Mesendoderm (in vitro differentiated cells): Measurements from ENCODE around the gene COX8C. TPM values are rescaled to one million over a fixed set of nuclear protein-coding genes. Genes with fewer than 3 reads are reported as not detected.
"Not testable (repeated sequence)": the region's sequence is repeated elsewhere in the genome, so short reads cannot be mapped to it uniquely, and the experiment has no call there.

Experiments
- DNase-seq: peaks from one replicate; pipeline ENCODE4 v3.0.0; 2013
- H2AK5ac ChIP-seq: 2 replicates; pipeline ENCODE4 v1.6.1; 2013; ENCODE audit warnings: low read length, inconsistent platforms
- H2BK120ac ChIP-seq: 2 replicates; pipeline ENCODE4 v1.6.1; 2013; ENCODE audit warnings: low read depth, mild to moderate bottlenecking, low read length, moderate library complexity, mixed read lengths
- H2BK15ac ChIP-seq: replicated peaks from 2 replicates; pipeline ENCODE4 v1.6.1; 2013; ENCODE audit warnings: low read depth, mild to moderate bottlenecking, moderate library complexity
- H2BK5ac ChIP-seq: 2 replicates; pipeline ENCODE4 v1.6.1; 2013; ENCODE audit warnings: low read length, inconsistent platforms
- H3K18ac ChIP-seq: 2 replicates; pipeline ENCODE4 v1.6.1; 2013; ENCODE audit warnings: mild to moderate bottlenecking, low read length, mixed read lengths
- H3K23ac ChIP-seq: one replicate; pipeline ENCODE4 v1.6.1; 2013; ENCODE audit warnings: low read length
- H3K27ac ChIP-seq: 2 replicates; pipeline ENCODE4 v1.5.1; 2013; ENCODE audit warnings: low read depth, mild to moderate bottlenecking, inconsistent platforms, low read length, moderate library complexity
- H3K27me3 ChIP-seq: 2 replicates; pipeline ENCODE4 v1.6.1; 2013; ENCODE audit warnings: low read length, control low read depth, mild to moderate bottlenecking, inconsistent platforms; ENCODE audit not compliant: insufficient read depth, poor library complexity
- H3K36me3 ChIP-seq: 2 replicates; pipeline ENCODE4 v1.6.1; 2013; ENCODE audit warnings: low read length, inconsistent platforms; ENCODE audit not compliant: control insufficient read depth, insufficient read depth
- H3K4ac ChIP-seq: one replicate; pipeline ENCODE4 v1.6.1; 2013; ENCODE audit warnings: low read depth, mild to moderate bottlenecking, low read length, moderate library complexity
- H3K4me1 ChIP-seq: 2 replicates; pipeline ENCODE4 v1.6.1; 2013; ENCODE audit warnings: low read depth, low read length, inconsistent platforms; ENCODE audit not compliant: control insufficient read depth
- H3K4me2 ChIP-seq: 2 replicates; pipeline ENCODE4 v1.6.1; 2013; ENCODE audit warnings: low read length
- H3K4me3 ChIP-seq: 2 replicates; pipeline ENCODE4 v1.5.1; 2013; ENCODE audit warnings: mild to moderate bottlenecking, low read length
- H3K56ac ChIP-seq: one replicate; pipeline ENCODE4 v1.6.1; 2013; ENCODE audit warnings: low read length
- H3K79me1 ChIP-seq: 2 replicates; pipeline ENCODE4 v1.6.1; 2013; ENCODE audit warnings: low read length, inconsistent platforms
- H3K79me2 ChIP-seq: 2 replicates; pipeline ENCODE4 v1.6.1; 2013; ENCODE audit warnings: mild to moderate bottlenecking, low read length; ENCODE audit not compliant: control insufficient read depth, insufficient read depth
- H3K9ac ChIP-seq: 2 replicates; pipeline ENCODE4 v1.6.1; 2013; ENCODE audit warnings: low read length, inconsistent platforms
- H4K5ac ChIP-seq: one replicate; pipeline ENCODE4 v1.6.1; 2013; ENCODE audit warnings: low read length
- H4K8ac ChIP-seq: one replicate; pipeline ENCODE4 v1.6.1; 2013; ENCODE audit warnings: low read depth, mild to moderate bottlenecking, control low read depth, low read length, moderate library complexity
- WGBS: extraction: QIAGEN DNeasy Blood & Tissue Kit; methylation state at CpG from one replicate; pipeline ENCODE4 v1.1.7; 2013; ENCODE audit warnings: low lambda C conversion rate, missing lambda C conversion rate; ENCODE audit not compliant: insufficient coverage; ENCODE audit errors: extremely low coverage; 5-methylcytosine and 5-hydroxymethylcytosine counted together
- small RNA-seq: library from polyadenylated mRNA; stranded (forward); fragments of <200 nt; extraction: miRNeasy Mini kit (QIAGEN cat#:217004); gene quantifications from one replicate; pipeline ENCODE3, GENCODE V24; 2013; ENCODE audit not compliant: insufficient read depth

COX8C gene

GRCh38 chr14:93381644-93382043, 34.7 kb downstream of the COX8C start:
- no peaks in the 10 kb centered on the region for H3K79me1 ChIP-seq
- H3K18ac ChIP-seq = no peak overlapping the region
- H3K27ac ChIP-seq = no peak overlapping the region
- WGBS = no CpG with 5 or more reads among the region's 1 CpG
- no peak overlapping the region for H4K5ac ChIP-seq
- H2AK5ac ChIP-seq = no peak overlapping the region
- H4K8ac ChIP-seq = no peak overlapping the region
- H3K4me3 ChIP-seq = no peak overlapping the region
- no peak overlapping the region for H2BK15ac ChIP-seq
- no peaks in the 10 kb centered on the region for H3K36me3 ChIP-seq
- H3K79me2 ChIP-seq = no peaks in the 10 kb centered on the region
- DNase-seq = peak; percentile 19
- H3K4me2 ChIP-seq = no peak overlapping the region
- H3K27me3 ChIP-seq = no peaks in the 10 kb centered on the region
- no peak overlapping the region for H2BK5ac ChIP-seq
- H3K23ac ChIP-seq = no peak overlapping the region
- no peak overlapping the region for H3K56ac ChIP-seq
- H3K4me1 ChIP-seq = no peaks in the 10 kb centered on the region
- no peak overlapping the region for H3K4ac ChIP-seq
- no peak overlapping the region for H3K9ac ChIP-seq
- H2BK120ac ChIP-seq = no peak overlapping the region

DNA sequence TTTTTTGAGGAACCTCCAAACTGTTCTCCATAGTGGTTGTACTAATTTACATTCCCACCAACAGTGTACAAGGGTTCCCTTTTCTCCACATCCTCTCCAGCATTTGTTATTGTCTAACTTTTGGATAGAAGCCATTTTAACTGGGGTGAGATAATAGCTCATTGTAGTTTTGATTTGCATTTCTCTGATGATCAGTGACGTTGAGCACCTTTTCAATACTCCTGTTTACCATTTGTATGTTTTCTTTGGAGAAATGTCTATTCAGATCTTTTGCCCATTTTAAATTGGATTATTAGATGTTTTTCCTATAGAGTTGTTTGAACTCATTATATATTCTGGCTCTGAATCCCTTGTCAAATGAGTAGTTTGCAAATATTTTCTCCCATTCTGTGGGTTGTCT, 37.3 kb downstream of the COX8C start:
- H2BK15ac ChIP-seq, H3K79me2 ChIP-seq, H3K4me2 ChIP-seq, H2AK5ac ChIP-seq, H2BK120ac ChIP-seq, H3K56ac ChIP-seq, H4K5ac ChIP-seq, H3K4me1 ChIP-seq, H4K8ac ChIP-seq, H3K4me3 ChIP-seq, H3K4ac ChIP-seq, H3K9ac ChIP-seq, DNase-seq, H2BK5ac ChIP-seq, H3K27me3 ChIP-seq, H3K79me1 ChIP-seq, H3K36me3 ChIP-seq, H3K23ac ChIP-seq, H3K27ac ChIP-seq, H3K18ac ChIP-seq: not testable (repeated sequence)
- no CpG with 5 or more reads among the region's 1 CpG for WGBS

- H2BK120ac ChIP-seq = no peak overlapping the region
- H3K79me2 ChIP-seq = no peaks in the 10 kb centered on the region
- no peak overlapping the region for H4K8ac ChIP-seq
- H2AK5ac ChIP-seq = no peak overlapping the region
- H4K5ac ChIP-seq = no peak overlapping the region
- H3K27me3 ChIP-seq = no peaks in the 10 kb centered on the region
- no peak overlapping the region for H3K4me3 ChIP-seq
- H3K4me2 ChIP-seq = no peak overlapping the region
- DNase-seq = no peak
- no peak overlapping the region for H3K4ac ChIP-seq
- no peak overlapping the region for H3K18ac ChIP-seq
- no peak overlapping the region for H3K9ac ChIP-seq
- H3K36me3 ChIP-seq = no peaks in the 10 kb centered on the region
- H3K4me1 ChIP-seq = no peaks in the 10 kb centered on the region
- no peak overlapping the region for H2BK15ac ChIP-seq
- no peak overlapping the region for H3K27ac ChIP-seq
- no peak overlapping the region for H2BK5ac ChIP-seq
- H3K79me1 ChIP-seq = no peaks in the 10 kb centered on the region
- H3K56ac ChIP-seq = no peak overlapping the region
- H3K23ac ChIP-seq = no peak overlapping the region
Measured at GRCh38 chr14:93395231-93395630, 48.2 kb downstream of the COX8C start.

- Histone ChIP-seq H3K9ac (no peak overlapping the region), H3K4ac (no peak overlapping the region), H2BK120ac (no peak overlapping the region), H2AK5ac (no peak overlapping the region), H4K8ac (no peak overlapping the region), H3K79me2 (no peaks in the 10 kb centered on the region), H3K27me3 (no peaks in the 10 kb centered on the region), H3K27ac (no peak overlapping the region), H3K36me3 (no peaks in the 10 kb centered on the region), H2BK15ac (no peak overlapping the region), H3K23ac (no peak overlapping the region), H2BK5ac (no peak overlapping the region), H3K4me3 (no peak overlapping the region), H3K4me2 (no peak overlapping the region), H3K4me1 (no peaks in the 10 kb centered on the region), H4K5ac (no peak overlapping the region), H3K79me1 (no peaks in the 10 kb centered on the region), H3K56ac (no peak overlapping the region), H3K18ac (no peak overlapping the region)
- no peak for DNase-seq
- WGBS = no CpG with 5 or more reads among the region's 1 CpG
Measured at GRCh38 chr14:93396456-93396855, 49.5 kb downstream of the COX8C start.

Small RNA genes within 50 kb of the gene (small RNA-seq; reads per million reads assigned to genes)
- gene RF00019 = not detected
